ENCODE results near the gene TM4SF4. TPM values are rescaled to one million over a fixed set of nuclear protein-coding genes. Genes with fewer than 3 reads are reported as not detected.

Gene TM4SF4
- total and polyA plus RNA-seq, 2 donors from 2014 or later, result 0.92 to 0.94 TPM

GRCh38 chr3:149438981-149439380, 35.5 kb upstream of the TM4SF4 start:
- DNase-seq (no peak), FAIRE-seq (no peak)
- no peak overlapping the region for H3K27ac ChIP-seq (ENCODE audit: low read depth in 2 of 2, low read length in 2 of 2)
- no peak overlapping the region for H3K9ac ChIP-seq (ENCODE audit: low read length in 3 of 3)
- intact Hi-C loops (cut with DNase I), result no loop called here
- H3K27me3 ChIP-seq (ENCODE audit: control insufficient read depth, insufficient read depth, low read length), result no peaks in the 10 kb centered on the region
- TF ChIP-seq CTCF (IDR thresholded peaks at IDR 0.05; ENCODE audit: borderline replicate concordance, extremely low read depth, insufficient read depth), result no peak
- no peak overlapping the region for H3K4me3 ChIP-seq (ENCODE audit: low read length in 3 of 3)
- H3K4me1 ChIP-seq (ENCODE audit: control insufficient read depth in 2 of 3, insufficient read depth in 2 of 3, low read depth in 1 of 3, low read length in 3 of 3), result peaks cover 0 to 4% (median 0%) of the 10 kb centered on the region in 3 donors
- no peaks in the 10 kb centered on the region for H3K9me3 ChIP-seq (ENCODE audit: control insufficient read depth in 2 of 3, insufficient read depth in 1 of 3, low read length in 3 of 3)
- no peaks in the 10 kb centered on the region for H3K36me3 ChIP-seq (ENCODE audit: control insufficient read depth in 2 of 3, insufficient read depth in 3 of 3, low read length in 3 of 3)

- DNase-seq (no peak), FAIRE-seq (no peak)
- intact Hi-C loops (cut with DNase I), result no loop called here
- Histone ChIP-seq H3K9me3 (ENCODE audit: control insufficient read depth in 2 of 3, insufficient read depth in 1 of 3, low read length in 3 of 3) (no peaks in the 10 kb centered on the region), H3K27ac (ENCODE audit: low read depth in 2 of 2, low read length in 2 of 2) (no peak overlapping the region), H3K27me3 (ENCODE audit: control insufficient read depth, insufficient read depth, low read length) (no peaks in the 10 kb centered on the region), H3K36me3 (ENCODE audit: control insufficient read depth in 2 of 3, insufficient read depth in 3 of 3, low read length in 3 of 3) (no peaks in the 10 kb centered on the region), H3K4me3 (ENCODE audit: low read length in 3 of 3) (no peak overlapping the region), H3K9ac (ENCODE audit: low read length in 3 of 3) (no peak overlapping the region), H3K4me1 (ENCODE audit: control insufficient read depth in 2 of 3, insufficient read depth in 2 of 3, low read depth in 1 of 3, low read length in 3 of 3) (peaks cover 0 to 4% (median 0%) of the 10 kb centered on the region in 3 donors)
- no peak for TF ChIP-seq CTCF (IDR thresholded peaks at IDR 0.05; ENCODE audit: borderline replicate concordance, extremely low read depth, insufficient read depth)
Measured at GRCh38 chr3:149441642-149442041, 32.9 kb upstream of the TM4SF4 start.

GRCh38 chr3:149442043-149442442, 32.5 kb upstream of the TM4SF4 start:
- FAIRE-seq, result no peak
- TF ChIP-seq CTCF (IDR thresholded peaks at IDR 0.05; ENCODE audit: borderline replicate concordance, extremely low read depth, insufficient read depth), result no peak
- Histone ChIP-seq H3K9ac (ENCODE audit: low read length in 3 of 3) (no peak overlapping the region), H3K36me3 (ENCODE audit: control insufficient read depth in 2 of 3, insufficient read depth in 3 of 3, low read length in 3 of 3) (no peaks in the 10 kb centered on the region), H3K4me3 (ENCODE audit: low read length in 3 of 3) (no peak overlapping the region), H3K27ac (ENCODE audit: low read depth in 2 of 2, low read length in 2 of 2) (no peak overlapping the region), H3K9me3 (ENCODE audit: control insufficient read depth in 2 of 3, insufficient read depth in 1 of 3, low read length in 3 of 3) (no peaks in the 10 kb centered on the region), H3K27me3 (ENCODE audit: control insufficient read depth, insufficient read depth, low read length) (no peaks in the 10 kb centered on the region), H3K4me1 (ENCODE audit: control insufficient read depth in 2 of 3, insufficient read depth in 2 of 3, low read depth in 1 of 3, low read length in 3 of 3) (peaks cover 0 to 4% (median 0%) of the 10 kb centered on the region in 3 donors)
- DNase-seq, result no peak
- intact Hi-C loops (cut with DNase I), result no loop called here

Data from kidney (tissue), 14 donors.